ENCODE data around the gene TUBB2B.

GRCh38 chr6:3267162-3267561 is 39.7 kb upstream of the TUBB2B start:
- TF ChIP-seq CTCF (conservative IDR thresholded peaks at IDR 0.05; ENCODE audit: low read depth, low read length) (no peak), EZH2 (IDR thresholded peaks at IDR 0.05; ENCODE audit: borderline replicate concordance, low read depth, low read length, poor library complexity, severe bottlenecking) (no peak)

Data from A673 (cell line).